DMS153 treated with DMSO at 0.1 percent for 48 hours (cell line): ENCODE data around the gene C10orf67.

ENCODE experiments used
- DNase-seq: peaks from one replicate; lab custom pipeline; 2025; ENCODE audit not compliant: unreplicated experiment; lab: John Stamatoyannopoulos, UW

Gene C10orf67

GRCh38 chr10:23199768-23200511 is 144.7 kb downstream of the C10orf67 start:
- DNase-seq = no peak

GRCh38 chr10:23198940-23199767 is 145.4 kb downstream of the C10orf67 start:
- no peak for DNase-seq

GRCh38 chr10:23198610-23198939 is 146.0 kb downstream of the C10orf67 start:
- no peak for DNase-seq

GRCh38 chr10:23197416-23197861 is 147.2 kb downstream of the C10orf67 start:
- no peak for DNase-seq

- no peak for DNase-seq
Observed at GRCh38 chr10:23196915-23197314, 147.7 kb downstream of the C10orf67 start.

- no peak for DNase-seq
Observed at GRCh38 chr10:23195846-23196600, 148.6 kb downstream of the C10orf67 start.

GRCh38 chr10:23194966-23195845 is 149.4 kb downstream of the C10orf67 start:
- DNase-seq = no peak

- no peak for DNase-seq
Observed at GRCh38 chr10:23194471-23194965, 150.1 kb downstream of the C10orf67 start.

- DNase-seq = no peak
Observed at GRCh38 chr10:23193435-23194074, 151.0 kb downstream of the C10orf67 start.

GRCh38 chr10:23192712-23193434 is 151.7 kb downstream of the C10orf67 start:
- DNase-seq = no peak

GRCh38 chr10:23191764-23192711 is 152.6 kb downstream of the C10orf67 start, which contains the start of gene PTF1A:
PTF1A (plus strand) TSS chr10:23192312; CDS start chr10:23192531, 219 bp downstream.
- DNase-seq = no peak

- DNase-seq = no peak
Observed at GRCh38 chr10:23190872-23191763, 153.5 kb downstream of the C10orf67 start.

GRCh38 chr10:23189024-23189423 is 155.6 kb downstream of the C10orf67 start:
- DNase-seq = no peak

GRCh38 chr10:23187155-23187554 is 157.4 kb downstream of the C10orf67 start:
- DNase-seq = no peak

GRCh38 chr10:23186697-23187096 is 157.9 kb downstream of the C10orf67 start:
- no peak for DNase-seq

GRCh38 chr10:23186178-23186577 is 158.4 kb downstream of the C10orf67 start:
- DNase-seq = no peak

- no peak for DNase-seq
Observed at GRCh38 chr10:23174977-23175512, 169.6 kb downstream of the C10orf67 start.
